Measurements from ENCODE around the gene TAMALIN.

GRCh38 chr12:52032804-52033445 is 26.2 kb downstream of the TAMALIN start:
- TF ChIP-seq GATA2 (IDR thresholded peaks at IDR 0.05; ENCODE audit: low read depth, low read length) (peak; percentile 67), GATA3 (IDR thresholded peaks at IDR 0.05; ENCODE audit: low read depth, low read length) (no peak)

All from SH-SY5Y (cell line).